Type B pancreatic cell (in vitro differentiated cells): ENCODE measurements around the gene LEAP2. TPM values are rescaled to one million over a fixed set of nuclear protein-coding genes. Genes with fewer than 3 reads are reported as not detected.

Source experiments
- DNase-seq: peaks from one replicate; pipeline ENCODE4 v3.0.0; 2021; ENCODE audit warnings: mixed read lengths; ENCODE audit not compliant: unreplicated experiment; ENCODE audit errors: extremely low spot score
- H3K27ac Mint-ChIP-seq: 2 replicates; pipeline ENCODE4 v1.8.0; 2021; ENCODE audit warnings: mild to moderate bottlenecking, mixed read lengths
- H3K27me3 Mint-ChIP-seq: 2 replicates; pipeline ENCODE4 v1.8.0; 2021; ENCODE audit warnings: mixed read lengths
- H3K36me3 Mint-ChIP-seq: 2 replicates; pipeline ENCODE4 v1.8.0; 2021; ENCODE audit warnings: mixed read lengths
- H3K4me1 Mint-ChIP-seq: one replicate; pipeline ENCODE4 v1.8.0; 2021; ENCODE audit warnings: mixed read lengths; ENCODE audit not compliant: unreplicated experiment
- H3K4me3 Mint-ChIP-seq: 2 replicates; pipeline ENCODE4 v1.8.0; 2021; ENCODE audit warnings: mild to moderate bottlenecking, mixed read lengths
- H3K9me3 Mint-ChIP-seq: 2 replicates; pipeline ENCODE4 v1.8.0; 2021; ENCODE audit warnings: mixed read lengths
- CTCF ChIP-seq: fragments of 200-600 bp; sonication (generic); conservative IDR thresholded peaks from 2 replicates; pipeline ENCODE4 v1.5.0; 2021; ENCODE audit warnings: antibody characterized with exemption, mild to moderate bottlenecking
- total RNA-seq: library from RNA; stranded (reverse); gene quantifications from 2 replicates; pipeline ENCODE4 v1.2.1, GENCODE V29; 2021; ENCODE audit warnings: low replicate concordance

LEAP2 gene
- total RNA-seq, 1 donor from 2014 or later = 2.9 TPM

DNA sequence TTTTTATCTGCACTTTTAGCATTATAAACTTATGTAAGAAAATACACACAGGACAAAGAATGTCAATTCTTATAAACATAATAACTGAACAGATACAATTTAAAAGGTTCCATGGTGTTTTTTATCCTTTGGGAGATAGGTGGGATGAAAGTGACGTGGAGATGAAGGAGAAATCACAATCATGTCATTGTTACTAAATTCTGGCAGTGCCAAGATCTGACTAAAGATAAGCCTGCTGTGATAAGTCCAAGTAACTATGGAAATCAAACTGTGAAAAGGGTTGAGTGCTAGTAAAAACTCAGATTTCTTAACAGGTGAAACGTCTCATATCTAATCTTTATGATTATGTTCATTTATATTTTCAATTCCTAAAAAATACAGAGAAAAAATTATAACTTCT, 11.1 kb downstream of the LEAP2 start:
- no peak for DNase-seq
- TF ChIP-seq CTCF = no peak
- no peak overlapping the region for H3K27ac Mint-ChIP-seq
- H3K9me3 Mint-ChIP-seq = no peaks in the 10 kb centered on the region
- H3K36me3 Mint-ChIP-seq = peaks cover 39% of the 10 kb centered on the region
- peaks cover 23% of the 10 kb centered on the region for H3K4me1 Mint-ChIP-seq
- no peak overlapping the region for H3K4me3 Mint-ChIP-seq
- H3K27me3 Mint-ChIP-seq = no peaks in the 10 kb centered on the region

GRCh38 chr5:132886064-132886823, 12.8 kb downstream of the LEAP2 start:
- H3K4me3 Mint-ChIP-seq = no peak overlapping the region
- TF ChIP-seq CTCF = no peak
- peaks cover 23% of the 10 kb centered on the region for H3K4me1 Mint-ChIP-seq
- no peak for DNase-seq
- peaks cover 34% of the 10 kb centered on the region for H3K36me3 Mint-ChIP-seq
- no peak overlapping the region for H3K27ac Mint-ChIP-seq
- H3K9me3 Mint-ChIP-seq = no peaks in the 10 kb centered on the region
- no peaks in the 10 kb centered on the region for H3K27me3 Mint-ChIP-seq

GRCh38 chr5:132887283-132887682, 13.8 kb downstream of the LEAP2 start:
- H3K27me3 Mint-ChIP-seq = no peaks in the 10 kb centered on the region
- peaks cover 23% of the 10 kb centered on the region for H3K4me1 Mint-ChIP-seq
- no peaks in the 10 kb centered on the region for H3K9me3 Mint-ChIP-seq
- H3K36me3 Mint-ChIP-seq = peaks cover 39% of the 10 kb centered on the region
- TF ChIP-seq CTCF = no peak
- H3K27ac Mint-ChIP-seq = no peak overlapping the region
- no peak for DNase-seq
- H3K4me3 Mint-ChIP-seq = no peak overlapping the region

DNA sequence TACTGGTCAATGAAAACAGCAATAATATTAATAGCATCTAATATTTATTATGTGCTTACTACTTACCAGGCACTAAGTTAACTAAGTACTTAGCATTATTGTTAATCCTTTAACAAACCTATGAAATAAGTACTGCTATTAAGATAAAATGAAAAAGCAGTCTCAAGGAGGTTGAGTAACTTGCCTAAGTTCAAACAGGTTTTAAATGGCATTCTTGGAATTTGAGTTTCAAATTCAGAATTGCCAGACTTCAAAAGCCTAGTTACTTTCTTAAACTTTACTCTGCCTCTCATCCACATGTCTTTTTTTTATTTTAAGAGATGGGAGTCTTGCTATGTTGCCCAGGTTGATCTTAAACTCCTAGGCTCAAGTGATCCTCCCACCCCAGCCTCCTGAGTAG, 16.0 kb downstream of the LEAP2 start:
- H3K27ac Mint-ChIP-seq = no peak overlapping the region
- no peaks in the 10 kb centered on the region for H3K27me3 Mint-ChIP-seq
- no peak overlapping the region for H3K4me3 Mint-ChIP-seq
- peaks cover 15% of the 10 kb centered on the region for H3K4me1 Mint-ChIP-seq
- TF ChIP-seq CTCF = no peak
- no peaks in the 10 kb centered on the region for H3K9me3 Mint-ChIP-seq
- H3K36me3 Mint-ChIP-seq = peaks cover 41% of the 10 kb centered on the region
- DNase-seq = no peak

DNA sequence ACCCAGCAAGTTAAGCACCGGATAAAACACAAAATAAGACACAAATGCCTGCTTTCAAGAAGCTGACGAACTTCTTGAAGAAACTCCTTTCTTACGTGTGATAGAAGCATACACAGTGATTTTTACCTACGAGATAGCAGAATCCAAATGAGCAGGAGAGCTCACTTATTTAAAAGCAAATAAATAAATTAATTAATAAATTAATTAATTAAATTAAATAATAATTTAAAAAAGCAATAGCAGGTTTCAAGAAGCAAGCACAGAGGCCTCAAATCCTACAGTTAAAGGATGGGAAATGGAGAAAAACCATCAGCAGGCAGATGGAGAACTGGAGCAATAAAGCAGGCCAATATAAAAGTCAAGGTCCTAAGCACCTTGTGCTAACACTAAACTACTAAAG, 17.3 kb downstream of the LEAP2 start:
- H3K36me3 Mint-ChIP-seq = peaks cover 40% of the 10 kb centered on the region
- peaks cover 5% of the 10 kb centered on the region for H3K4me1 Mint-ChIP-seq
- TF ChIP-seq CTCF = no peak
- no peaks in the 10 kb centered on the region for H3K9me3 Mint-ChIP-seq
- H3K27ac Mint-ChIP-seq = no peak overlapping the region
- DNase-seq = no peak
- H3K4me3 Mint-ChIP-seq = no peak overlapping the region
- H3K27me3 Mint-ChIP-seq = no peaks in the 10 kb centered on the region
